HG03196 (cell line): ENCODE measurements around the gene CDC6.

Source experiments
- ATAC-seq: cut with Tn5 transposase; IDR thresholded peaks from one replicate; pipeline ENCODE4 v1.9.1; 2021; ENCODE audit not compliant: unreplicated experiment

Gene CDC6

GRCh38 chr17:40338941-40339649 lies 51.4 kb downstream of the CDC6 start:
- no peak for ATAC-seq

DNA sequence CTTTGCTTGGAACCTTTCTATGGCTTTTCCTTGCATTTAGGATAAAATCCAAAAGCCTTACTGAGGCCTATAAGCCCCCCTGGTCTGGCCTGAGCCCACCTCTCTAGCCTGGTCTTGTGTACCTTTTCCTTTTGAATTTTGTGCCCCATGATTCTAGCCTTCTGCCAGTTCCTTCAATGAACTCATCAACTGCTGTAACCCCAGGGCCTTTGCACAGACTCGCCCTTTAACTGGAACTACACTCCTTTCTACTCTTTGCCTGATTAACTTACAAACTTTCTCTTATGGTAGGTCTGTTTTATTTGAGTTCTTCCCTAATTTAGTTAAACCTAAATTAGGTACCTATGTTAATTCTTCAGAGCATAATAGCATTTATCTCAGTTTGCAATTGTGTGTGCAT lies 52.6 kb downstream of the CDC6 start:
- ATAC-seq = no peak

- ATAC-seq = peak; percentile 51
Measured at GRCh38 chr17:40340880-40341807, 53.5 kb downstream of the CDC6 start.

DNA sequence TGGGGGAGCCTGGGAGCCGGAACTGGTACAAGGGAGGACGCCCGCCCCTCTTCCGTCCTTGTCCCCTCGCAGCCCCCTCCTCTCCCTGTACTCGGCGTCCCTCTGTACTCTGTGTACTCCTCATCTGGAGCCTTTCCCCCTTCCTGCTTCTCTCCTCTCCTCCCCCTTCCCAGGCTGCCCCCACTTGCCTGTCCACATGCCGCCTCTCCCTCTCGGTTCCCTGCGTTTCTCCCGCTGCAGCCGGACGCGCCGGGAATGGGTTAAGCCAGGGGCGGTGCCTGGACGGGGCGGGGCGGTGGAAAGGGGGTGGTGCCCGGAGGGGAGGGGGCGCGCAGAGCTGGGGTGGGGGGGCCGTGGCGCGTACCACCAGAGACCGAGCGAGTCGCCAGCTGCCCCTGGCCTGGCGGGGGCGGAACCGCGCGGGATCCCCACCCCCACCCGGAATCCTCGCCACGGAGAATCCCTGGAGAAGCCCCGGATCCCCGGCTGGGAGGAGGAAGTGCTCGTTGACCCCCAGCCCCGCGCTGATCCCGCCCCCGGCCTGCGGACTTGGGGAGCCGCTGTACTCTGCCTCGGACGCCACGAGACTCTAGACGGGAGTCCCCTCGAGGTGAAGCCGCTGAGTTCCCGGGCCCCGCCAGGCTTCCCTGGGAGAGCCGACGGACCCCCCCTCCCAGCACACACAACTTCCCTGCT lies 54.3 kb downstream of the CDC6 start:
- ATAC-seq = no peak

DNA sequence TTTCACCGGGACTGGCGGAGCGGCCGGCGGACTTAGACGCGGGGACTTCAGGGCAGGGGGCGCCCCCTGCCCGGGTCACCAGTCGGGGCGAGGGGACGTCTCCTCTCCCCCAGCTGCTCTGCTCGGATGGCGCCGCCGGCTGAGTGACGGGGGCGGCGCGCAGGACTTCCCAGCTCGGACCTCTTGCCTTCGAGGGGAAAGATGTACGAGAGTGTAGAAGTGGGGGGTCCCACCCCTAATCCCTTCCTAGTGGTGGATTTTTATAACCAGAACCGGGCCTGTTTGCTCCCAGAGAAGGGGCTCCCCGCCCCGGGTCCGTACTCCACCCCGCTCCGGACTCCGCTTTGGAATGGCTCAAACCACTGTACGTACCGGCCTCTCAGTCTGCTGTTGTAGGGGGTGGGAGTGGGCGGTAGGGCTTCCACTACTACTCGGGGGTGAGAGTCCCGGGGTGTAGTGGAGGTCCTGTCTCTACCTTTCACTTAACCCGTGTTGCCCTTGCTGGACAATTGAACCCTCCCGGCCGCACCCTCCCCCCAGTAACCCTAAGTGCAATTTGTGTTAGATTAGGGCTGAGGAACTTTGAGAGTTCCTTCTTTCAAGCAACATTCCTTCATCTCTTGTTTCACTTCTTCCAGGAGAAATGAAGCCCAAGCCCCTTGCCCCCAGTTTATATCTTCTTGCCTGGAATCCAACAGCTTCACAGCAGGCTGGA lies 55.0 kb downstream of the CDC6 start:
- no peak for ATAC-seq

DNA sequence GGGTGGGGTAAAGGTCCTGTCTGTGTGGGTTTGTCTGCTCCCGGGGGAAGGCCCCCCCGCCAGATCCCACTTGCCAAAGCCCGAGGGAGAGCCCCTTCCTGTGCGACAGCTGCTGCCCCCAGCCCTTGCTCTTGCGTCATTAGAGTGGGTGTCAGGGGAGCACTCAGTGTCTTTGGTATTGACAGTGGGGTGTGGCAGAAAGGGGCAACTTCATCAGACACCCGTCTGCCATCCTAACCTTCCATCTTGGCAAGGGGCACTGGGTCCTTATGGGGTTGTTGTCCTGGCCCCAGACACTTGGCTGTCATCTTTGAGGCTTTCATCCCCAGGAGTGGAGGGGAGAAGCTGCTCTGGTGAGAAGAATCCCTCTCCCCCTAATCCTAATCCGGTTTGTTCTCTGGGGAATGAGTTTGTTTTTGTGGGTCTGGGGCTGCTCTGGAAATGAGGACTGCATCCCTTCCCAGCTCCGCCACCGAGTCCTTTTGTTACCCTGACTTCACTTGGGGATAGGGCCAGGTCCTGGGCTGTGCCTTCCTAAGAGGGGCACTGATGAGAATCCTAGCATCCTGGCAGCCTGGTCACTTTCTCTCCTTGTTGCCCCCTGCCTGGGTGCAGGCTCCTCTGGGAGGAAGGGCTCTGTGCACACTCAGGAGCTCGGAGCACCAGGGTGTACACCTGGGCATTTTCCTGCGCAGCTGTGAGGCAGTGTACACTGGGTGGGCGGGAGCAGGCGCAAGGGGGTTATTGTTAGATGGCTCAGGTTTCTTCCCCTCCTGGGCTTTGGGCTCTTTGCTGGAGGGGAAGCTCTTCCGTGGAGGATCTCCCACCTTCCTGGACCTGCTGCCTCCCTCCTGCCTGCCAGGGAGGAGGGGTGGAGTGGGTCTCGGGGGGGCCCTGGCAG lies 55.8 kb downstream of the CDC6 start:
- no peak for ATAC-seq

- ATAC-seq = no peak
Measured at GRCh38 chr17:40344421-40345160, 56.9 kb downstream of the CDC6 start.

GRCh38 chr17:40345161-40345993 lies 57.7 kb downstream of the CDC6 start:
- ATAC-seq = no peak

GRCh38 chr17:40345994-40346764 lies 58.5 kb downstream of the CDC6 start:
- no peak for ATAC-seq

GRCh38 chr17:40346765-40347158 lies 59.1 kb downstream of the CDC6 start:
- ATAC-seq = no peak

DNA sequence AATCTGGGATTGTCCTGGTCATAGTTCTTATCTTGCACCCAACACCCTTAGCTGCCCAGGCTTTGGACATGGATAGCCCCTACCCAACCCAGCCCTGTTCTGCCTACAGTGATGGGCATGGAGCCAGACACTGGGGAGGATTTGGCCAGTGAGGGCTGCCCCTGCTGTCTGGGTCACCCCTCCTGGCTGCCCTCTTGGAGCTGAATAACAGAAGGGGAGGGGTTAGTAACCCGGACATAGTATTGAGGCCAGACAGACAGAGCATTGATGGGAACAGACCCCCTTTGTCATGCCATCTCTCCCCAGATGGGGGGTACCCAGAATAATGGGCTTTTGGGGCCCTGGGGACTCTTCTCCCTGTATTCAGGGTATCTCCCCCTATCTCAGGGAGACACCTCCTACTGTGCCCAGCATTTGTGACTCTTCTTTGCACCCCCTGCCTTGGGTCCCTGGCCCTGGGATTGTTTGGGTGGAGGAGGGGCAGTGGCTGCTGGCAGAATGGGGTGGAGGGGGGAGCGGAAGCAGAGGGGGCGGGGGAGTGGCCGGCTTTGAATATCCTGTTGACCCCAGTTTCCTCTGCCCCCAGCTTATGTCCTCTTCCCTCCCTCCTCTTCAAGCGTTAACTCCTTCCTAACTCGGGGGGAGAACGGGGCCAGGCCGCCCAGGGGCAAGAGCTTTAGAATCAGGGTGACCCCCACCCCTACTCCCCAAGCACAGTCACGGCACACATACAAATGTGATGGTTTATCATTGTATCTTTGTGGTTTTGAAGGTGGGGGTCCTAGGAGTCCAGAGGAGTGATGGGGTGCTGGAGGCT lies 59.8 kb downstream of the CDC6 start:
- no peak for ATAC-seq

- ATAC-seq = no peak
Measured at GRCh38 chr17:40348136-40348504, 60.4 kb downstream of the CDC6 start.

DNA sequence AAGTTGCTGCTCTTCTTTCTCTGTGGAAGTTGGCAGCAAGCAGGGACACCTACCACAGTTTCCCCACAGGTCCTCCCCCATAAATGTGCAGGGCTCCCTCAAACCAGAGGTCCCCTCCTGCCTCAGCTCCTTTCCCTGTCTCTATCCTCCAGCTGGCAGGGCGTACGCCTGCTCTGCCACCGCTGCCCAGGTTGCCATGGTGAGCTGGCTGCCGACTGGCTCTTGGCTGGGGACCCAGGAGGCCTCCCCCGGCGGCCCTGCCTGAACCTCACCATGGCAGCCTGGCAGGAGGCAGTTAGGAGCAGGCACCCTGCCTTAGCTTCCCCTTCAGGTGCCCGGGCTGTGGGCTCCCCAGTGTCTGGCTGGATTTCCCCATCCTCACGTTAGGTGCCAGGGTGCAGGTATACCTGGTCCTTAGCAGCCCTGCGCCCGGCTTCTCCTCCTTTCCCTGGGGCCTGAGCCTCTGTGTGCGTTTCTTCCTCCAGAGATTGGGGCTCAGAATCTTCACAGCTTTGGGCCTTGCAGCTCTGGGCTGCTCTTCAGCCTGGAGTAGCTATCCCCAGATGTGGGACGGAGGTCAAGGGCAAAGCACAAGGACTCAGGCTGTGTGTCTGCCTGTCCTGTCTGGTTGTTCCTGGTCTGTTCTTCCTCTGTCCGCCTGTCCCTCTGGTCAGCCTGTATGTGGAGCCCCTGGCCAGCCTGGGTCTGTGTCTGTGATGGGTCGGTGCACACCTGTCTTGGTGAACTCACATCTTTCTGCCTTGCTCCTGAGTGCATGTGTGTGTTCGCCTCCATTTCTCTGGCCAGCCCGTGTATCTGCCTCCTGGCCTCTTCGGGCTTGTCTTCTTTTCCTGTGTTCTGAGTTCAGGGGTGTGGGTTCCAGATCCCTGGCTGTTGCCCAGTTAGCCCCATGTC lies 61.1 kb downstream of the CDC6 start:
- ATAC-seq = no peak

DNA sequence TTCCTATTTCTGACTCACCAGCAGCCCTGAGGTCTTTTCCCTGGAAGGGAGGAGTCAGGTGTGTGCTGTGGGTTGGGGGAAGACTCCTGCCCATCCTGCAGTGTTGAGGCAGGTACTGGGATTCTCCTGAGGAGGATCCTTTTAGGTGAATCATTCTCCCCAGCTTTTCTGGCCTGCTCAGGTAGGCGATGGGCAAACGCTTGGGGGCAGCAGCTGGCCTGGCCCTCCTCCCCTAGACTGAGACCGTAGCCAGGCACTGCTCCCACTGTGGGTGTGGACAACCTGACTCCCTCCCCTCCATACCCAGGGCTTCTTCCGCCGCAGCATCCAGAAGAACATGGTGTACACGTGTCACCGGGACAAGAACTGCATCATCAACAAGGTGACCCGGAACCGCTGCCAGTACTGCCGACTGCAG lies 61.8 kb downstream of the CDC6 start:
- no peak for ATAC-seq

- no peak for ATAC-seq
Measured at GRCh38 chr17:40349895-40350688, 62.4 kb downstream of the CDC6 start.
